Activated CD4-positive, alpha-beta T cell treated with anti-CD3 and anti-CD28 coated beads, Interleukin-2, Interleukin-6, amounts not matched to agents 100 ng/mL and 50 ng/mL, durations not matched to agents 16 hours and 8 hours (primary cell): ENCODE data around the gene TP53I13.

Source experiments
- DNase-seq: peaks from one replicate; pipeline ENCODE4 v3.0.0-alpha.2; 2020

TP53I13 gene

DNA sequence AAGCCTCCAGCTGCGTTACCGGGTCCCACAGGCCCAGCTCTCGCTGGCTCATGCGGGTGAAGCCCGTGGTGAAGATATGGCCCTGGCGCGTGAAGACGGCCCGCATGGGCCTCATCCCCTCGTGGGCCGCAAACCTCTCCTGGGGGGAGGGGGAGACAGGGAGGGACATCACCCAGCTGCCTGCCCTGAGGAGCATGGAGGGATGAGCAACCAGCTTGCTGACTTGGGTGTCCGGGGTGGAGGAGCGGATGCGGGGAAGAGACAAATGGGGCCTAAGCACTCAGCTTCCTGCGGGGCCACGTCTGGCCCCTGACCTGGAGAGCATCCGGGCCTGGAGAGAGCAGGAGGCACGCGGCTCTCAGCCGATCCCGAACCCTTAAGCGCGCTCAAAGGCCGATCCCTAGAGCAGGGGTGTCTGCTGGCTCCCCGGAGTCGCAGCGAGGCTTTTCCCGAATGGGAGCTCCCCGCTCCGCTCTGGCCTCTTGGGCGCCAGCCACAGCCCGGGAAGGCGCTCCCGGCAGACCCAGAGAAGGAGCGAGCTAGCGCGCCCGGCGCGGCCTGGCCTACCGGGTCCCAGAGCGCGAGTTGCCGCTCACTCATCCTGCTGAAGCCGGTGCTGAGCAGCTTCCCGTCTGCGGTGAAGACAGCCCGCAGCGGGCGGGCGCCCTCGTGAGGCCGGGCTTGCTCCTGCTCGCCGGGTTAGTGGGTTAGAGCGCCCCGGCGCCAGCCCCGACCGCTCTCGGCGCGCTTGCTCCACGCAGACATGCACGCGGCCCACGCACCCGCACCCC, 49.2 kb downstream of the TP53I13 start:
- peak; percentile 95 for DNase-seq

DNA sequence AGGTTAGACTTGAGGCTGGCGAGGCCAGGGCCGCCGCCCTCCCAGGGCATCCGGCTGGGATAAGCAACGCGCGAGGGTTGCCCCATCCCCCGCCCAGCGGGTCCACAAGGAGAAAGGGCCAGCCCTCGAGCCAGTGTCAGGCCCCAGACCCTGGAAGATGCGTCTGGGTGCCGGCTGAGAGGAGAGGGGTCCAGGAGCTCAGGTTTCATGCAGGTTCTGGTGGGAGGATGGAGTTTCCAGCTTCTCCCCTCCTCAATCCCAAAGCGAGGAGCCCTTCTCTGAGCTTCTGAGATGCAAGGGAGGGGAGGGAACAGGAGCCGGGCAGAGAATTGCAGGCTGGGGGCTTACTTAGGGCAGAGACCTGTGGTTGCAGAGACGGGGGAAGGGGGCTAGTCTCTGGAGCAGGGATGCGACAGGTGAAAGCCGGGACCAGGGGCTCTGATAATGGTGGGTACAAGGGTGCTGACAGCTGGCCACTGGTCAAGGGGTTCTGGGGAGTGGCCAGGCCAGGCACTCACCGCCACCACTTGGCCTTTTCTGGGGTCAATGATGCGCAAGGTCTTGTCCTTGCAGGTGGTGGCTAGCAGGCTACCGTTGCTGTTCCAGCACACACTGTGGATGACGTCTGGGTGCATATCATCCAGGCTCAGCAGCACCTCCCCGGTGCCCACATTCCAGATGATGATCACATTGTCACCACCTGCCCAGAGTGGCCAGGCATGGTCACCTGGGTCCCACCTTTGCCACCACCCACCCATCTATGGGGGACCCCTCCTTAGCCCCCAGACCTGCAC, 50.0 kb downstream of the TP53I13 start:
- no peak for DNase-seq

DNA sequence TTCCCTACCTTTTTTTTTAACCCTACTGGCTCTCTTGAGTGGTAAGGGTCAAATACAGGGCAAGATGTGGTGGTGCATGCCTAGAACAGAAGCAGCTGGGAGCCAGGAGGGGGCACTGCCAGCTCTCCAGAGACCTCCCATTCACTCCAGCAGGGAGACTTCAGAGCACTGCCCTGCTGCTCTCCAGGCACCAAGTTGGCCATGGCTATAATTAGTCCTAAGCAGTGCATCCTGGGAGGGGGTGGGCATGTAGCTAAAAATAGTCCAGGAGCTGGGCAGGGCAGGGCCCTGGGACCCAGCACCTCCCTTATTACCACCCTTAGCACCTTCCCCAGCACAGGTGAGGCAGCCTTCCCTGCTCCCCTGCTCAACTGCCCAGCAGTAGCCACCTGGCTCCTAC, 50.8 kb downstream of the TP53I13 start:
- DNase-seq: peak; percentile 26

DNA sequence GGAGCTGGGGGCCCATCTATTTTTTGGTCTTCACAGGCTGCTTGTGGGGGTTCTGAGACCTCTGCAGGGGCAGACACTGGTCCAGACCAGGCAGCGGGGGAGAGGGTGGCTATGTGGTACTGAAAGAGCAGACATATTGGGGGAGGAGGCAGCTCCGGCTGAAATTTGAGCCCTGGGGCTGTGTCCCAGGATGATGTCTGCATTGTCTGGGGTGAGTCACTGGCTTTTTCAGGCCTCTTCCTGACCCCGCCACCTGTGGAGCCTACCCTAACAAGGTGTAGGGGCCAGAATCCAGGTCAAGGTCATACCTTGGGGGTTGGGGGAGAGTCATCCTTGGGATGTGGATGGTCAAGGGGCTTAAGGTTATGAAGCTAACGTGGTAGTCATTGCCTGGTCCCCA, 51.8 kb downstream of the TP53I13 start:
- DNase-seq: no peak

DNA sequence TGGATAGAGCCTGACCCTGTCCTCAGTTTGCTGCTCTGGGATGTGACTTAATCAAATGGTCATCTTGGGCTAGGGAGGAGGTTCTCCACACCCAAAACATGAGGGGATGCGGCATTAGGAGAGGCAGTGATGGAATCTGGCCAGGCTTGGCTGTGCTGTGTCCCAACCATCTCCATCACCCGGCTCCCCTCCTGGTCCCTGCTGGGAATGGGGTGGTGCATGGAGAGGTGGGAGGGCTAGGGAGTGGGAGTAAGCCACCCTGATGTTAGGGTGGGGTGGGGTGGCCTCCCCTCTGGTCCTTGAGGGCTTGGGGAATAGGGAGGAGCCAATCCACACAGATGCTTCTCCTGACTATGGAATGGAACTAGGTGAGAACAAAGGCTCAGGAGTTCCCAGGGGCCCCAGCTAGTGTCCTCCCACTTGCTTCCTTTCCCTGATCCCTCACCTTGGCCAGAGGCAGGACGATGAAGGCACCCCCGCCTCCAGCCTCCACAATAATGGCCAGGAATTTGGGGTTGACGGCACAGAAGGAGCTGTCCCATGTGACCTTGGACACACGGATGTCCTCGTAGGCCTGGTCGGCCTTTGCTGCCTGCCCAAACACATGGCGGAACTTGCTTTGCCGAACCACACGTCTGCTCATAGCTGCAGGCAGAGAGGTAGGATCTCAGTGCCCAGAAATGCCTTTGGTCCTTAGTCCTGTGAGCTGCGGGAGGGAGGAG, 52.4 kb downstream of the TP53I13 start:
- DNase-seq: no peak

DNA sequence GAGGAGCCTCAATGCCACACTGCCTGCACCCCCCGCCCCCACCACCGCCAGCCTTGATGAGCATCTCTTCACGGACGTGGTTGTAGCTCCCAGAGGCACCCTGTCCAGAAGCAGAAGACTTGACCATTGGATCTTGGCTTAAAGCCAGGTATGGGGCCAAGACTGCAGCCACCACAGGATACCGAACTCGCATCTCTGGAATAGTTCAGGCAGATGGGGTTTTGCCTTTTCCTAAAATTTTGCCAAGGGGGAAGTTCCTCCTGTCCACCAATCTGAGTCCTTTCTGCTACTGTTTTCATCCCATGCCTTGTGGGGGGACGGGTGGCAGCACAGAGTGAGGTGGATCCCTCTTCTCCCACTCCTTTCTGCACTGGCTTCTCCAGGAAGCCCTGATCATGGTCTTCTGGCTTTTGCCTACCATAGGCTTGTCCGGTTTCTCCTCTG, 53.3 kb downstream of the TP53I13 start:
- DNase-seq: no peak
